ENCODE measurements around the gene OSBPL3.

The OSBPL3 gene

GRCh38 chr7:24769851-24770250 lies 210.1 kb downstream of the OSBPL3 start:
- Histone ChIP-seq H3K36me3 (ENCODE audit: control insufficient read depth, insufficient read depth, low read length) (no peaks in the 10 kb centered on the region), H3K9me3 (ENCODE audit: control insufficient read depth, insufficient read depth, low read length) (no peaks in the 10 kb centered on the region), H3K9ac (ENCODE audit: low read depth, low read length) (no peak overlapping the region), H3K4me1 (ENCODE audit: control insufficient read depth, insufficient read depth, low read length) (peaks cover 5% of the 10 kb centered on the region), H3K4me3 (ENCODE audit: low read depth, low read length) (no peak overlapping the region), H3K27me3 (ENCODE audit: control insufficient read depth, insufficient read depth, low read length) (no peaks in the 10 kb centered on the region)

DNA sequence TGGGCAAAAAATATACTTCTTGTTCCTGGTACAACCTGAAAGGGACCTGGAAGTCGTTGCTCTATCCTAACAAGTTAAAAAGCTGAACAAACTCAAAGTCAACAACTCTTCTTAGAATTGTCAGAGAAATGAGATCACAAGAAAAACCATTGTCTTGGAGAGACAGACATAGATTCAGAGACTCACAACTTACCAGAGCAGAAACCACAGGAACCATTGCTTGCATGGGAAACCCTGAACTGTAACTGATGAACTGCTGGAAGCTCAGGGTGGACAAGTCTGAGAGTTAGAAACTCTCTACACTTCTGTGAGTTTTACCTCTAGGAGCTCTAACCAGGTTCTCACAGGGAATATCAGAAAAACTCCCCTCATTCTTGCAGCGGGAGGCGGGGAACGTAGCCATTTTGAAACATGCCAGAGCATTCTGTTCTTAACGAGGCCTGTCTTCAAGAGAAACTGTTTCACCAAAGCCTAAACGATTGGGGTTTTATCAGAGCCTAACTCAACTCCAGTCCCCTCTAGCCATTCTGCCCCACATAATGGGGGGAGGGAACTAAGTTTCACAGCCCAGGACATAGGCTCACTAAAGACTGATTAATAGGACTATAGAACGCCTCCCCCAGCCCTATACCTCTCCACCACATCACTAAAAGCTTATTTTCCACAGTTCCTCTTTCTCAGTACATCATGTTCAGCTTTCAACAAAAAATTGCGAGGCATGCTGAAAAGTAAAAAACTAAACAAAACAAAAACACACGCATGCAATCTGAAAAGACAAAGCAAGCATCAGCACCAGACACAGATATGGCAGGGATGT lies 210.8 kb downstream of the OSBPL3 start:
- Histone ChIP-seq H3K4me3 (ENCODE audit: low read depth, low read length) (no peak overlapping the region), H3K9me3 (ENCODE audit: control insufficient read depth, insufficient read depth, low read length) (no peaks in the 10 kb centered on the region), H3K9ac (ENCODE audit: low read depth, low read length) (no peak overlapping the region), H3K36me3 (ENCODE audit: control insufficient read depth, insufficient read depth, low read length) (no peaks in the 10 kb centered on the region), H3K27me3 (ENCODE audit: control insufficient read depth, insufficient read depth, low read length) (no peaks in the 10 kb centered on the region), H3K4me1 (ENCODE audit: control insufficient read depth, insufficient read depth, low read length) (peaks cover 3% of the 10 kb centered on the region)

DNA sequence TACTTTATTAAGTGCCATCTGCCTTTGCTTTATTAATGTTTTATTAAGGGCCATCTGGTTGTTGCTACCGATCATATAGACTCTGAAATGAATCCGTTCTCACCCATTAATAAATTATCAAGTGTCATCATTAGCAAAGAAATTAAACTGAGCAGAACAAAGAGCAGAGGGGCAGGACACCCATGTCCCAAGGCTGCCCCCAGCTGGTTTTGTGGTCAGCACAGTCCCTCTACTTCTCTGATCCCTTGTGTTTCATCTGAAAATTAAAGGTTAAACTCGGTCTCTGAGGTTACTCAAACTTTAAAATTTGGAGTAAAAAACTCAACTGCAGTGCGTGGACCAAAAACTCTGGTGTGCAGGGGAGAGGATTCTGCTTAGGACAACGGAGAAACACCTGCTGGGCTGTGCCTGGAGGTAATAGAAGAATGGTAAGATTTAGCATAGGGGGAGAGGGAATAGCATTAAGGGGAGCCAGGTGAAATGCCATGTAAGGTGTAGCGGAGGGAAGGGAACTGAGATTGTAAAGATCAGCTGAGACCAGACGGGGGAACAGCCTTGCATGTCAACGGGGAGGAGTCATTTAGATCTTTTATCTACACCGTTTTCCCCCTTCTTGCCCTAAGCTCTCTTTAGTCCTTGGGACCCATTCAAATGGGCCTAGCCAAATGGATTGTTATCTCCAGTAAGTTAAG lies 212.0 kb downstream of the OSBPL3 start:
- no peaks in the 10 kb centered on the region for H3K36me3 ChIP-seq (ENCODE audit: control insufficient read depth, insufficient read depth, low read length)
- H3K9ac ChIP-seq (ENCODE audit: low read depth, low read length): no peak overlapping the region
- no peak overlapping the region for H3K4me3 ChIP-seq (ENCODE audit: low read depth, low read length)
- no peaks in the 10 kb centered on the region for H3K9me3 ChIP-seq (ENCODE audit: control insufficient read depth, insufficient read depth, low read length)
- peaks cover 3% of the 10 kb centered on the region for H3K4me1 ChIP-seq (ENCODE audit: control insufficient read depth, insufficient read depth, low read length)
- H3K27me3 ChIP-seq (ENCODE audit: control insufficient read depth, insufficient read depth, low read length): no peaks in the 10 kb centered on the region

DNA sequence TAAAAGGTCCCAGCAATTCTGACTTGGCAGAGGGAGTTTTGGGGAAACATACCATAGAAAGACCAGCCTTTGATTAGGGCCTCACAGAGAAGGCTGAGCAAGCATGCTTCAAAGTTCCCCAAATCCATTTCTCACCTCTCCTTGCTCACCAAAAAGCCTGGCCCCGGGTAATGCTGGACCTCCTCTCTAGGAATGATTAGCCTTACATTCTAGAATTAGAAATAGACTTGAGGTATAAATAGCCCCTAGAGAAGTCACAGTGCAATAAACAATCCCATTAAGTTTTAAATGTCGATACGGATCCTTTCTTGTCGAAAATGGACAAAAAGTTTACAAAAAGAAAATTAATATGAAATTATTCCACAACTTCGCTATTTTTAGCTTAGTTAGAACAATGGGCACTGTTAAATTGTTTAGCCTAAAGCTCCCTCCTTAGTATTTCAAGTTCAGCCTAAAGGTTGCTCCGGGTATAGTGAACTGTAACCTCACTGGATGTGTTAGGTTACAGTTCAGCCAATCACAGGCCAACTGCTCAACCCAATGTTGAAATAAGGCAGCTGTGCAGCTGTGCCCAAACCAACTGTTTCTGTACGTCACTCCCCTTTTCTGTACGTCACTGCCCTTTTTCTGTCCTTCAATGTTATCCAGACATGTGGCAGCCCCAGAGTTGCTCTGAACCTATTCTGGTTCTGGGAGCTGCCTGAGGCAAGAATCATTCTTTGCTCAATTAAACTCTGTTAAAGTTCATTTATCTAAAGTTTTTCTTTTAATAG lies 214.8 kb downstream of the OSBPL3 start:
- no peaks in the 10 kb centered on the region for H3K36me3 ChIP-seq (ENCODE audit: control insufficient read depth, insufficient read depth, low read length)
- peaks cover 3% of the 10 kb centered on the region for H3K4me1 ChIP-seq (ENCODE audit: control insufficient read depth, insufficient read depth, low read length)
- H3K9me3 ChIP-seq (ENCODE audit: control insufficient read depth, insufficient read depth, low read length): no peaks in the 10 kb centered on the region
- H3K9ac ChIP-seq (ENCODE audit: low read depth, low read length): no peak overlapping the region
- no peak overlapping the region for H3K4me3 ChIP-seq (ENCODE audit: low read depth, low read length)
- H3K27me3 ChIP-seq (ENCODE audit: control insufficient read depth, insufficient read depth, low read length): peaks cover under 1% of the 10 kb centered on the region

DNA sequence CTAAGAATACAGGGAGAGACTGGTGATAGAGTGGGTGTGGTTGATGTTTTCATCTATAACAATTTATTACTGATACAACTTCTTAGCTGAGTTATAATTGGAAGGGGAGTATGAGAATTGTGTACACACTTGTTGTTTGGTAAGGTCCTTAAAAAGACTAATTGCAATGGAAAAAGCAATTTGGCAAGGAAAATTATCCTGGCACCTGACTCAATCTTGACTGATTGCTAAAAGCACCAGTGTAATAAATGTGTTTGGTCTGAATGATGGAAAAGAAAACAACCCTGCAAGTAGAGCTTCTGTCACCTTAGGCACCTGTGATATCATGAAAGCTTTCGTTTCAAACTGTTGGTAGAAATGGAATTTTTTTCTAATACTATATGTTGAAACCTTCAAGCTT lies 216.0 kb downstream of the OSBPL3 start:
- H3K9me3 ChIP-seq (ENCODE audit: control insufficient read depth, insufficient read depth, low read length): no peaks in the 10 kb centered on the region
- no peak overlapping the region for H3K4me3 ChIP-seq (ENCODE audit: low read depth, low read length)
- H3K4me1 ChIP-seq (ENCODE audit: control insufficient read depth, insufficient read depth, low read length): peaks cover 3% of the 10 kb centered on the region
- no peak overlapping the region for H3K9ac ChIP-seq (ENCODE audit: low read depth, low read length)
- no peaks in the 10 kb centered on the region for H3K36me3 ChIP-seq (ENCODE audit: control insufficient read depth, insufficient read depth, low read length)
- H3K27me3 ChIP-seq (ENCODE audit: control insufficient read depth, insufficient read depth, low read length): peaks cover 12% of the 10 kb centered on the region

- no peak overlapping the region for H3K4me3 ChIP-seq (ENCODE audit: low read depth, low read length)
- peaks cover 18% of the 10 kb centered on the region for H3K27me3 ChIP-seq (ENCODE audit: control insufficient read depth, insufficient read depth, low read length)
- no peaks in the 10 kb centered on the region for H3K9me3 ChIP-seq (ENCODE audit: control insufficient read depth, insufficient read depth, low read length)
- peaks cover 3% of the 10 kb centered on the region for H3K4me1 ChIP-seq (ENCODE audit: control insufficient read depth, insufficient read depth, low read length)
- H3K36me3 ChIP-seq (ENCODE audit: control insufficient read depth, insufficient read depth, low read length): no peaks in the 10 kb centered on the region
- no peak overlapping the region for H3K9ac ChIP-seq (ENCODE audit: low read depth, low read length)
These were observed 216.6 kb downstream of the OSBPL3 start for GRCh38 chr7:24763303-24763901.

GRCh38 chr7:24762771-24763170 lies 217.2 kb downstream of the OSBPL3 start:
- peaks cover 24% of the 10 kb centered on the region for H3K27me3 ChIP-seq (ENCODE audit: control insufficient read depth, insufficient read depth, low read length)
- no peaks in the 10 kb centered on the region for H3K4me1 ChIP-seq (ENCODE audit: control insufficient read depth, insufficient read depth, low read length)
- H3K9me3 ChIP-seq (ENCODE audit: control insufficient read depth, insufficient read depth, low read length): no peaks in the 10 kb centered on the region
- H3K36me3 ChIP-seq (ENCODE audit: control insufficient read depth, insufficient read depth, low read length): no peaks in the 10 kb centered on the region
- H3K9ac ChIP-seq (ENCODE audit: low read depth, low read length): no peak overlapping the region
- no peak overlapping the region for H3K4me3 ChIP-seq (ENCODE audit: low read depth, low read length)

DNA sequence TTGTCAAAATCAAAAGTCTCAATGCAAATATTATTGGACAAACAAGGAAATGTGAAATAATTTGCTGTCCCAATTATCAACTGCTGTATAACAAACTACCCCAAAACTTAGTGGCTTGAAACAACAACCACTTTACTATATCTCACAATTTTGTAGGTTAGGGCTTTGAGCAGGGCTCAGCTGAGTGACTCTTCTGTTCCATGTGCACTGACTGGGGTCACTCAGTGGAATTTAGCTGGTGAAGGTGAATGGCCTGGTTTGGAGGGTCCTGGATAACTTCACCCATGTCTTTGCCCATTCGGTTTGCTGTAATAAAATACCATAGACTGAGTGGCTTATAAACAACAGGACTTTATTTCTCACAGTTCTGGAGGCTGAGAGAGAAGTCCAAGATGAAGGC lies 219.0 kb downstream of the OSBPL3 start:
- H3K9me3 ChIP-seq (ENCODE audit: control insufficient read depth, insufficient read depth, low read length): no peaks in the 10 kb centered on the region
- H3K36me3 ChIP-seq (ENCODE audit: control insufficient read depth, insufficient read depth, low read length): no peaks in the 10 kb centered on the region

DNA sequence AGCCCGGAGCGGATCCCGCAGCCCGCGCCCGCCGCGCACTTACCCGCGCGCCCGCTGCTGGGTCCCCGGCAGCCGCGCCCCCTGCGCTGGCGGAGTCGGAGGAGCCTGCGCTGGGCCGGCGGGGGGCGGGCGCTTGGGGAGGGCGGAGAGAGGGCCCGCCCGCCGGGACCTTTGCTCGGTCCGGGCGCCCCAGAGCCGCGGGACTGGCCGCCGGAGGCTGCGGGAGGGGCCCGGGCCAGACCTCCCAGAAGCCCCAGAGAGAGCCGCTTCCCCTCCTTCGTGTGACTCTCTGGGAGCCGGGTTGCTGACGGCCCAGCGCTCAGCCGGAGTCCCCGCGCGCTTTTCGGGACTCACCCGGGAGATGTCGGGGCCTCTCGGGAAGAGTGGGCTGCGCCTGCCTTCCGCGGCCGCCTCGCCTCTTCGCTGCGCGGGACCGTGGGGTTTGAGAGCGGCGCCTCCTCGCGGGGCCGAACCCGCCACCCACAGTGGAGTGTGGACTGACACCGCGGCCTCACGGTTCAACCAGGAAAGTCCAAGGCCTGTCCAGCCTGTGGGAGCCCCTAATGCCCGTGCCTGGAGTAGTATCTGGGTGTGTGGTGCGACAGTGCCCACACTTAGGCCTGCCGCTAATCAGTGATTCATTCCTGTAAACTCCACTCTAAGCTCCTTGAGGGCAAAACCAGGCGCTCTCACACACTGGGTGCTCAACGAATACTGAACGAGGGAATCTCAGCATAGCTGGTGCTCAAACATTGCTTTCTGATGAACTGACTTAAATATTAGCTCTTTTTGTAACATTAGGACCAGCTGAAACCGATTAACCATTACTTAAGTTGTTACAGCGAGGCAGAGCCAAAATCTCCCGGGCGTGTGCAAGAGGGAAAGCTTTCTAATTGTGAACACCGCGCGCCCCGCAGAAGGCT lies 222.4 kb downstream of the OSBPL3 start, which contains the start of gene GSDME:
Gene GSDME, minus strand, starts transcription at position 112 of the 923 bp plus-strand sequence. CDS start 7,690 bp downstream, outside the sequence.
- H3K9ac ChIP-seq (ENCODE audit: low read depth, low read length): peak within 1 kb of the TSS; percentile 49
- H3K4me1 ChIP-seq (ENCODE audit: control insufficient read depth, insufficient read depth, low read length): peaks cover 3% of the 10 kb centered on the region
- H3K4me3 ChIP-seq (ENCODE audit: low read depth, low read length): peak within 1 kb of the TSS; percentile 74
- H3K27me3 ChIP-seq (ENCODE audit: control insufficient read depth, insufficient read depth, low read length): peaks cover 52% of the 10 kb centered on the region
- no peaks in the 10 kb centered on the region for H3K36me3 ChIP-seq (ENCODE audit: control insufficient read depth, insufficient read depth, low read length)
- no peaks in the 10 kb centered on the region for H3K9me3 ChIP-seq (ENCODE audit: control insufficient read depth, insufficient read depth, low read length)

More for the DNA sequence above, 219.0 kb downstream of the OSBPL3 start:
- Histone ChIP-seq H3K27me3 (ENCODE audit: control insufficient read depth, insufficient read depth, low read length) (peaks cover 34% of the 10 kb centered on the region), H3K4me3 (ENCODE audit: low read depth, low read length) (no peak overlapping the region), H3K4me1 (ENCODE audit: control insufficient read depth, insufficient read depth, low read length) (peaks cover 3% of the 10 kb centered on the region), H3K9ac (ENCODE audit: low read depth, low read length) (no peak overlapping the region)

GRCh38 chr7:24756545-24757352 lies 223.2 kb downstream of the OSBPL3 start:
- Histone ChIP-seq H3K9ac (ENCODE audit: low read depth, low read length) (peak overlapping the region; percentile 16), H3K9me3 (ENCODE audit: control insufficient read depth, insufficient read depth, low read length) (no peaks in the 10 kb centered on the region), H3K4me3 (ENCODE audit: low read depth, low read length) (peak overlapping the region; percentile 74), H3K36me3 (ENCODE audit: control insufficient read depth, insufficient read depth, low read length) (no peaks in the 10 kb centered on the region), H3K4me1 (ENCODE audit: control insufficient read depth, insufficient read depth, low read length) (peaks cover 3% of the 10 kb centered on the region), H3K27me3 (ENCODE audit: control insufficient read depth, insufficient read depth, low read length) (peaks cover 52% of the 10 kb centered on the region)
